ENCODE measurements around the gene KIF1C. TPM values are rescaled to one million over a fixed set of nuclear protein-coding genes. Genes with fewer than 3 reads are reported as not detected.

Gene KIF1C
- total and polyA plus RNA-seq, 8 donors = 33.4 to 334 (median 87.3) TPM

GRCh38 chr17:4994081-4994595 lies 3.6 kb upstream of the KIF1C start:
- intact Hi-C loops (cut with DNase I; ENCODE audit: low total_unique reads) = no loop called here
- no peaks in the 10 kb centered on the region for H3K9me3 ChIP-seq
- DNase-seq = no peak
- no peak overlapping the region for H3K4me3 ChIP-seq
- H3K27me3 ChIP-seq = no peaks in the 10 kb centered on the region
- WGBS, 5 donors = 79 to 91% (median 86%) methylated on average over 6 of the region's 6 CpGs
- no peaks in the 10 kb centered on the region for H3K36me3 ChIP-seq
- TF ChIP-seq EP300 (IDR thresholded peaks at IDR 0.05) = no peak
- no peak for TF ChIP-seq CTCF (IDR thresholded peaks at IDR 0.05)
- no peak for TF ChIP-seq POLR2A (IDR thresholded peaks at IDR 0.05)
- no peak for TF ChIP-seq POLR2AphosphoS5 (IDR thresholded peaks at IDR 0.05)
- H3K27ac ChIP-seq = no peak overlapping the region
- H3K4me1 ChIP-seq = peaks cover 11 to 20% (median 16%) of the 10 kb centered on the region in 4 donors

- Histone ChIP-seq H3K4me3 (peak overlapping the region; percentile 93 to 99 (median 98)), H3K4me1 (peaks cover 27 to 34% (median 32%) of the 10 kb centered on the region in 4 donors), H3K9me3 (no peaks in the 10 kb centered on the region), H3K27ac (peak overlapping the region; percentile 91 to 97 (median 94)), H3K36me3 (peaks cover 23 to 28% (median 27%) of the 10 kb centered on the region in 4 donors), H3K27me3 (no peaks in the 10 kb centered on the region)
- TF ChIP-seq POLR2AphosphoS5 (IDR thresholded peaks at IDR 0.05) (no peak), EP300 (IDR thresholded peaks at IDR 0.05) (no peak), POLR2A (IDR thresholded peaks at IDR 0.05) (no peak)
- intact Hi-C loops (cut with DNase I; ENCODE audit: low total_unique reads) = no loop called here
- DNase-seq = peak; percentile 53 to 58
- 0 to 1% (median 1%) methylated on average over 22 to 55 of the region's 55 CpGs for WGBS, 5 donors
Measured at GRCh38 chr17:4998027-4998731, 429 bp downstream of the KIF1C start.

- peak overlapping the region; percentile 93 to 99 (median 98) for H3K4me3 ChIP-seq
- H3K27ac ChIP-seq = peak overlapping the region; percentile 91 to 97 (median 94)
- DNase-seq = peak; percentile 53 to 73
- TF ChIP-seq EP300 (IDR thresholded peaks at IDR 0.05) = no peak
- no peak for TF ChIP-seq POLR2A (IDR thresholded peaks at IDR 0.05)
- TF ChIP-seq CTCF (IDR thresholded peaks at IDR 0.05) = no peak
- TF ChIP-seq POLR2AphosphoS5 (IDR thresholded peaks at IDR 0.05) = no peak
- H3K4me1 ChIP-seq = peaks cover 27 to 34% (median 32%) of the 10 kb centered on the region in 4 donors
- peaks cover 30 to 35% (median 34%) of the 10 kb centered on the region in 4 donors for H3K36me3 ChIP-seq
- 7 to 14% (median 13%) methylated on average over 13 to 14 of the region's 14 CpGs for WGBS, 5 donors
- H3K27me3 ChIP-seq = no peaks in the 10 kb centered on the region
- H3K9me3 ChIP-seq = no peaks in the 10 kb centered on the region
- intact Hi-C loops (cut with DNase I; ENCODE audit: low total_unique reads) = no loop called here
Measured at GRCh38 chr17:4998732-4999429, 1.1 kb downstream of the KIF1C start.

GRCh38 chr17:4999430-5000093 lies 1.8 kb downstream of the KIF1C start:
- Histone ChIP-seq H3K4me1 (peaks cover 27 to 34% (median 32%) of the 10 kb centered on the region in 4 donors), H3K27ac (peak overlapping the region; percentile 43 to 96 (median 93)), H3K9me3 (no peaks in the 10 kb centered on the region), H3K4me3 (peak overlapping the region; percentile 93 to 99 (median 98)), H3K27me3 (no peaks in the 10 kb centered on the region), H3K36me3 (peaks cover 37 to 42% (median 41%) of the 10 kb centered on the region in 4 donors)
- 52 to 58% (median 56%) methylated on average over 12 of the region's 12 CpGs for WGBS, 5 donors
- DNase-seq = no peak
- intact Hi-C loops (cut with DNase I; ENCODE audit: low total_unique reads) = no loop called here
- TF ChIP-seq POLR2A (IDR thresholded peaks at IDR 0.05) = no peak
- no peak for TF ChIP-seq CTCF (IDR thresholded peaks at IDR 0.05)
- no peak for TF ChIP-seq EP300 (IDR thresholded peaks at IDR 0.05)
- TF ChIP-seq POLR2AphosphoS5 (IDR thresholded peaks at IDR 0.05) = no peak
